Kidney (tissue), 22 donors: ENCODE results near the gene ANKDD1B. TPM values are rescaled to one million over a fixed set of nuclear protein-coding genes. Genes with fewer than 3 reads are reported as not detected.
A peak's percentile ranks its signal among the peaks of the same experiment; 100 is the strongest.
"Not testable (repeated sequence)": the region's sequence is repeated elsewhere in the genome, so short reads cannot be mapped to it uniquely, and the experiment has no call there.

ENCODE experiments used
- DNase-seq, 5 donors: peaks; one replicate each; pipeline ENCODE4 v3.0.0-alpha.2; 2013 to 2020
- FAIRE-seq: peaks from 2 replicates; lab custom pipeline; 2012; peaks lifted over from hg19 to GRCh38; lab: Jason Lieb, UNC
- H3K27ac ChIP-seq, 2 donors: one replicate each; pipeline ENCODE4 v1.7.0; 2013; ENCODE audit warnings: low read depth in 2 of 2, low read length in 2 of 2, inconsistent platforms in 1 of 2
- H3K27me3 ChIP-seq: one replicate; pipeline ENCODE4 v1.7.1; 2013; ENCODE audit warnings: low read length, inconsistent platforms; ENCODE audit not compliant: control insufficient read depth, insufficient read depth
- H3K36me3 ChIP-seq, 3 donors: one replicate each; pipeline versions ENCODE4 v1.7.0 to v1.7.1; 2013; ENCODE audit warnings: low read length in 3 of 3, control low read depth in 1 of 3, inconsistent platforms in 1 of 3; ENCODE audit not compliant: insufficient read depth in 3 of 3, control insufficient read depth in 2 of 3
- H3K4me1 ChIP-seq, 3 donors: one replicate each; pipeline versions ENCODE4 v1.7.0 to v1.7.1; 2013; ENCODE audit warnings: low read length in 3 of 3, inconsistent platforms in 1 of 3, low read depth in 1 of 3; ENCODE audit not compliant: control insufficient read depth in 2 of 3, insufficient read depth in 2 of 3
- H3K4me3 ChIP-seq, 3 donors: one replicate each; pipeline versions ENCODE4 v1.7.0 to v1.8.1; 2013; ENCODE audit warnings: low read length in 3 of 3, control low read depth in 1 of 3, inconsistent platforms in 1 of 3
- H3K9ac ChIP-seq, 3 donors: one replicate each; pipeline versions ENCODE4 v1.7.0 to v1.7.1; 2013; ENCODE audit warnings: low read length in 3 of 3, control low read depth in 1 of 3, inconsistent platforms in 1 of 3
- H3K9me3 ChIP-seq, 3 donors: one replicate each; pipeline versions ENCODE4 v1.7.0 to v1.7.1; 2013; ENCODE audit warnings: low read length in 3 of 3, control low read depth in 1 of 3, inconsistent platforms in 1 of 3; ENCODE audit not compliant: control insufficient read depth in 2 of 3, insufficient read depth in 1 of 3
- intact Hi-C: fragments of 100-400 bp; cut with DNase I; formaldehyde crosslinking; loops from one replicate; pipeline ENCODE4 v1.11.1; 2022
- long read RNA-seq, 10 donors: library from polyadenylated mRNA in 1 of 10; unstranded in 1 of 10; transcript quantifications; one replicate each; pipeline ENCODE4 v2.0.0 and lab custom pipeline, GENCODE V29; 2021 to 2026
- polyA plus RNA-seq: library from polyadenylated mRNA; stranded (reverse); fragments of 350-450 nt; fragmentation: Illumina TruSeq; extraction: RNeasy Lipid Tissue Mini Kit (QIAGEN cat#74804); gene quantifications from one replicate; pipeline ENCODE4 v1.2.3, GENCODE V29; 2014; ENCODE audit warnings: low read depth, low replicate concordance; ENCODE audit not compliant: insufficient read depth
- total RNA-seq: library from RNA; stranded (reverse); fragmentation: NEBNext Ultra II Directional; extraction: Animal tissue kit (Norgen Biotek cat#: 25700); gene quantifications from one replicate; pipeline ENCODE4 v1.2.1, GENCODE V29; 2021
- TF ChIP-seq, protein P1 (sequence below): IDR thresholded peaks from 3 replicates; pipeline ENCODE4 v1.5.1; 2012; ENCODE audit warnings: mild to moderate bottlenecking, moderate library complexity, borderline replicate concordance; ENCODE audit not compliant: insufficient read depth; ENCODE audit errors: extremely low read depth
- donor health status: control.
- donor health status: control.
- donor health status: control.
- donor health status: control.
- donor health status: control.
- donor health status: DM: yes; HTN: yes; CAD: no.
- donor health status: Normal renal cell carcinoma (clear cell type).

The ANKDD1B gene
- 3.1 TPM for total RNA-seq
- polyA plus RNA-seq, result 2.3 TPM
- long read RNA-seq, donor 1, result 0 reads
- long read RNA-seq, donor 2, result 0 reads
- long read RNA-seq, donor 3, result 0 reads
- long read RNA-seq, donor 4, result 0 reads
- long read RNA-seq, donor 5, result 0 reads
- long read RNA-seq, donor 6, result 0 reads
- long read RNA-seq, donor 7, partial matches to known transcripts, result 1 of 4 reads
- long read RNA-seq, donor 7, other reads (novel, unspliced or antisense), result 3 of 4 reads
- long read RNA-seq, donor 8, result 0 reads
- long read RNA-seq, donor 9, result 0 reads
- long read RNA-seq, donor 10, result 0 reads

DNA sequence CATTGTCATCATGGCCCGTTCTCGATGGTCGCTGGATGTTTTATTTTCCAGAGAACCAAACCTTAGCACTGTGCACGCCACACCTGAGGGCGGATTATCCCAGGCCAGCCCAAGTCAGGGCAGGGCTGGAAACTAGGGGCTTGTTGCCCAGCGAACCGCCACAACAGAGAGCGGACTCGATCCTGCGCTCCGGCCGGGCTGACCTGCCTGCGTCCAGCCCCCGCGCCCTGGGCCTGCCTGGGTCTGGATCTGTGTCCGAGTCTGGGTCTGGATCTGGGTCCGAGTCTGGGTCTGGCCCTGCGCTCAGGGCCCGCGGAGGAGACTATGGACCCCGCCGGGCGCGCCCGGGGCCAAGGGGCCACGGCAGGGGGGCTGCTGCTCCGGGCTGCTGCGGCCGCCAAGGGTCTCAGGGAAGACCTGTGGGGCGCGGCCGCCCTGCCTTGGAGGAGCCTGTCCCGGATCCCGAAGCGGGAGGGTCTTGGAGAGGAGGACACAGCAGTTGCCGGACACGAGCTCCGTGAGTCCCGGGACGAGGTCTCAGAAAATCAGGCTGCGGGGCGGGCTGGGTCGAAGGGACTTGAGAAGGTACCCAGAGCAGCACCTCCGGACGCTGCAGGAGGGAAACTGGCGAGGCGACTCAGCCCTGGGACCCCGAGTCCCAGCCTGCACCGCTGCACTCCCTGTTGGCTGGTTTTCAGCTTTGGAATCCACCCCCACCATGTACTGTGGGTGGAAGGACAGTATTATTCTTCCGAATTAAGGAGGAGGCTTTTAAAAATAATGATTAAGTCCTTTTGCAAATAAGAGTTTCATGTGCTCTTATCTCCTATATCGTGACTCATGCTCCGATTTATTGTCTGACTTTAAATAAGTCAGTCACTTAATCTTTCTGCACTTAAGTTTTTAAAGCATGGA is at the start of gene ANKDD1B:
ANKDD1B (plus strand) TSS at position 143 of the 915 bp plus-strand sequence; CDS start at position 325, 182 bp downstream.
- H3K4me1 ChIP-seq, result no peaks in the 10 kb centered on the region
- DNase-seq (peak; percentile 68 to 86 (median 79)), FAIRE-seq (no peak)
- H3K27ac ChIP-seq, result peak within 1 kb of the TSS; percentile 60 to 63
- TF ChIP-seq, protein P1, sequence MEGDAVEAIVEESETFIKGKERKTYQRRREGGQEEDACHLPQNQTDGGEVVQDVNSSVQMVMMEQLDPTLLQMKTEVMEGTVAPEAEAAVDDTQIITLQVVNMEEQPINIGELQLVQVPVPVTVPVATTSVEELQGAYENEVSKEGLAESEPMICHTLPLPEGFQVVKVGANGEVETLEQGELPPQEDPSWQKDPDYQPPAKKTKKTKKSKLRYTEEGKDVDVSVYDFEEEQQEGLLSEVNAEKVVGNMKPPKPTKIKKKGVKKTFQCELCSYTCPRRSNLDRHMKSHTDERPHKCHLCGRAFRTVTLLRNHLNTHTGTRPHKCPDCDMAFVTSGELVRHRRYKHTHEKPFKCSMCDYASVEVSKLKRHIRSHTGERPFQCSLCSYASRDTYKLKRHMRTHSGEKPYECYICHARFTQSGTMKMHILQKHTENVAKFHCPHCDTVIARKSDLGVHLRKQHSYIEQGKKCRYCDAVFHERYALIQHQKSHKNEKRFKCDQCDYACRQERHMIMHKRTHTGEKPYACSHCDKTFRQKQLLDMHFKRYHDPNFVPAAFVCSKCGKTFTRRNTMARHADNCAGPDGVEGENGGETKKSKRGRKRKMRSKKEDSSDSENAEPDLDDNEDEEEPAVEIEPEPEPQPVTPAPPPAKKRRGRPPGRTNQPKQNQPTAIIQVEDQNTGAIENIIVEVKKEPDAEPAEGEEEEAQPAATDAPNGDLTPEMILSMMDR, result no peak
- no peaks in the 10 kb centered on the region for H3K9me3 ChIP-seq
- H3K9ac ChIP-seq, result peak within 1 kb of the TSS; percentile 52 to 71 (median 52)
- no peaks in the 10 kb centered on the region for H3K27me3 ChIP-seq
- H3K36me3 ChIP-seq, result no peaks in the 10 kb centered on the region
- peak within 1 kb of the TSS; percentile 64 to 81 (median 75) for H3K4me3 ChIP-seq
- intact Hi-C loops, result no loop called here

DNA sequence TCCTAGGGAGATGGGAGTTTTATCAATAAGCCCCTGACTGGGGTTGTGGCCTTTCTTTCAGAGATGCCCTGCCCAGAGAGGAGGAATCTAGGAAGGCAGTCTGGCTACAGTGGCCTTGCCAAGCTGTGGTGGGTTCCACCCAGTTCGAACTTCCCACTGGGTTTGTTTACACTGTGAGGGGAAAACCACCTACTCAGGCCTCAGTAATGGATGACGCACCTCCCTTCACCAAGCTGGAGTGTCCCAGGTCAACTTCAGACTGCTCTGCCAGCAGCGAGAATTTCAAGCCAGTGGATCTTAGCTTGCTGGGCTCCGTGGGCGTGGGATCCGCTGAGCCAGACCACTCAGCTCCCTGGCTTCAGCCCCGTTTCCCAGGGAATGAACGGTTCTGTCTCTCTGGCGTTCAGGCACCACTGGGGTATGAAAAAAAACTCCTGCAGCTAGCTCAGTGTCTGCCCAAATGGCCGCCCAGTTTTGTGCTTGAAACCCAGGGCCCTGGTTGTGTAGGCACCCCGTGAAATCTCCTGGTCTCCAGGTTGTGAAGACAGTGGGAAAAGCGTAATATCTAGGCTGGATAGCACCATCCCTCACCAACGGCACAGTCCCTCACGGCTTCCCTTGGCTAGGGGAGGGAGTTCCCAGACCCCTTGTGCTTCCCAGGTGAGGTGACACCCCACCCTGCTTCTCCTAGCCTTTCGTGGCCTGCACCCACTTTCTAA is 45.1 kb upstream of the ANKDD1B start:
- FAIRE-seq, H3K4me3 ChIP-seq, intact Hi-C loops, H3K27ac ChIP-seq, H3K27me3 ChIP-seq, H3K9ac ChIP-seq, H3K9me3 ChIP-seq, DNase-seq, H3K36me3 ChIP-seq: not testable (repeated sequence)
- H3K4me1 ChIP-seq, result peaks cover 0 to 12% (median 7%) of the 10 kb centered on the region in 3 donors

DNA sequence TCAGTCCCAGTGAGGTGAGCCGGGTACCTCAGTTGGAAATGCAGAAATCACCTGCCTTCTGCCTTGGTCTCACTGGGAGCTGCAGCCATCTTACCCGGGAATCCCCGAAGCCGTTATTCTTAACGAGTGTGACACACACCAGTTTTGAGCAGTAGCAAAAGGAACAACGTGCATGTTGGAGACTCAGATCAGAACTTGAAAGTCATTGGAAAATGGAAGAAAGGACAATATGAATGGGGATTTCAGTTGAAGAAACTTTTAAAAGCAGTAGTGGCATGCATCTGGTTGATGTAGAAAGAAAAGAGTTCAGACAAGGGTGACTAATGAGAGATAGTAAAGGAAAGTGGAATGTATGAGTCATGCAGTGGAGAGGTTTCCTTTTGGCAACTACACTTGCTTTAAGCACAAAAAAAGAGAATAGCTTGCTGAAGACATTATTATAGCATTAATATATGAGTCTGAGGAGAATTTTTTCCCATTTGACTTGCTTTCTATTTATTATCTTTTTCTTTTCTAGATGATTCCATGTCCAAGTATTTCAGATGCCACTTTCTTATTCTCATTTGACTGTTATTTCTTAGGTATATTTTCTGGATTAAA is 44.4 kb upstream of the ANKDD1B start:
- H3K4me1 ChIP-seq, result peaks cover 0 to 12% (median 7%) of the 10 kb centered on the region in 3 donors
- no peaks in the 10 kb centered on the region for H3K9me3 ChIP-seq
- FAIRE-seq, result peak; percentile 41
- intact Hi-C loops, result no loop called here
- peak in 2 of 5 donors; percentile 30 to 72 for DNase-seq
- no peak overlapping the region for H3K4me3 ChIP-seq
- TF ChIP-seq, protein P1, result no peak
- H3K27ac ChIP-seq, result no peak overlapping the region
- no peaks in the 10 kb centered on the region for H3K27me3 ChIP-seq
- no peak overlapping the region for H3K9ac ChIP-seq
- H3K36me3 ChIP-seq, result no peaks in the 10 kb centered on the region
